ENCODE measurements around the gene GAS6.

The GAS6 gene

DNA sequence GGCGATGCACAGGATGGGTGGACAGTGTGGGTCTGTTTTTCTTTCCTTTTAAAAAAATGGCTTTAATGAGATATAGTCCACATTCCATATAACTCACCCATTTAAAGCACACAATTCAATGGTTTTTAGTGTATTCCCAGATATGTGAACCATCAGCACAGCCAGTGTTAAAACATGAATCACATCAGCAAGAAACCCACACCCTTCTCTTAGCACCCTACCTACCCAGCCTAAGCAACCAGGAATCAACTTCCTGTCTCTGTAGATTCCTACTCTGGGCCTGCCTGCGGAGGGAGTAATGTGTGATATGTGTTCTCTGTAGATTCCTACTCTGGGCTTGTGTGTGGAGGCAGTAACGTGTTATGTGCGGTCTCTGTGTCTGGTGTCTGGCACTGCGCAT is 92.9 kb downstream of the GAS6 start:
- no peak for DNase-seq (ENCODE audit: low spot score)
